Measurements from ENCODE around the gene PERM1. TPM values are rescaled to one million over a fixed set of nuclear protein-coding genes. Genes with fewer than 3 reads are reported as not detected.

Gene PERM1
- total RNA-seq, 1 experiment from 2014 or later = 0.81 TPM

- no peak overlapping the region for H3K4me3 ChIP-seq
- peaks cover 37% of the 10 kb centered on the region for H4K20me1 ChIP-seq (ENCODE audit: insufficient read depth)
- H3K27me3 ChIP-seq (ENCODE audit: insufficient read depth, low read depth) = no peaks in the 10 kb centered on the region
- peaks cover 9% of the 10 kb centered on the region for H3K4me1 ChIP-seq (replicated peaks; ENCODE audit: insufficient read depth)
- H3F3A ChIP-seq (ENCODE audit: insufficient read depth, low read depth) = no peaks in the 10 kb centered on the region
- no peak overlapping the region for H3K27ac ChIP-seq
- ChIA-PET CTCF (no interaction called here), POLR2A (ENCODE audit: unreplicated experiment) (no interaction called here)
- H3K9me2 ChIP-seq (ENCODE audit: insufficient read depth) = no peaks in the 10 kb centered on the region
- DNase-seq = no peak
- H2AFZ ChIP-seq = no peak overlapping the region
- no peaks in the 10 kb centered on the region for H3K9me3 ChIP-seq (ENCODE audit: insufficient read depth, low read depth)
- no TSS peak for BruUV-seq (replicated peaks)
- intact Hi-C loops (cut with micrococcal nuclease; ENCODE audit: unreplicated experiment) = no loop called here
- H3K4me2 ChIP-seq = no peak overlapping the region
- peaks cover 28% of the 10 kb centered on the region for H3K79me2 ChIP-seq (ENCODE audit: low read depth)
- TF ChIP-seq EZH2 (IDR thresholded peaks at IDR 0.05; ENCODE audit: low read depth) = no peak
- TF ChIP-seq, protein P1, sequence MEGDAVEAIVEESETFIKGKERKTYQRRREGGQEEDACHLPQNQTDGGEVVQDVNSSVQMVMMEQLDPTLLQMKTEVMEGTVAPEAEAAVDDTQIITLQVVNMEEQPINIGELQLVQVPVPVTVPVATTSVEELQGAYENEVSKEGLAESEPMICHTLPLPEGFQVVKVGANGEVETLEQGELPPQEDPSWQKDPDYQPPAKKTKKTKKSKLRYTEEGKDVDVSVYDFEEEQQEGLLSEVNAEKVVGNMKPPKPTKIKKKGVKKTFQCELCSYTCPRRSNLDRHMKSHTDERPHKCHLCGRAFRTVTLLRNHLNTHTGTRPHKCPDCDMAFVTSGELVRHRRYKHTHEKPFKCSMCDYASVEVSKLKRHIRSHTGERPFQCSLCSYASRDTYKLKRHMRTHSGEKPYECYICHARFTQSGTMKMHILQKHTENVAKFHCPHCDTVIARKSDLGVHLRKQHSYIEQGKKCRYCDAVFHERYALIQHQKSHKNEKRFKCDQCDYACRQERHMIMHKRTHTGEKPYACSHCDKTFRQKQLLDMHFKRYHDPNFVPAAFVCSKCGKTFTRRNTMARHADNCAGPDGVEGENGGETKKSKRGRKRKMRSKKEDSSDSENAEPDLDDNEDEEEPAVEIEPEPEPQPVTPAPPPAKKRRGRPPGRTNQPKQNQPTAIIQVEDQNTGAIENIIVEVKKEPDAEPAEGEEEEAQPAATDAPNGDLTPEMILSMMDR (conservative IDR thresholded peaks at IDR 0.05) = no peak
- 0 out of 2 replicates have a peak, but pooled peaks cover 11% of the 10 kb centered on the region for H3K36me3 ChIP-seq (ENCODE audit: low read depth)
These were observed 27.0 kb downstream of the PERM1 start for GRCh38 chr1:954927-955326.

DNA sequence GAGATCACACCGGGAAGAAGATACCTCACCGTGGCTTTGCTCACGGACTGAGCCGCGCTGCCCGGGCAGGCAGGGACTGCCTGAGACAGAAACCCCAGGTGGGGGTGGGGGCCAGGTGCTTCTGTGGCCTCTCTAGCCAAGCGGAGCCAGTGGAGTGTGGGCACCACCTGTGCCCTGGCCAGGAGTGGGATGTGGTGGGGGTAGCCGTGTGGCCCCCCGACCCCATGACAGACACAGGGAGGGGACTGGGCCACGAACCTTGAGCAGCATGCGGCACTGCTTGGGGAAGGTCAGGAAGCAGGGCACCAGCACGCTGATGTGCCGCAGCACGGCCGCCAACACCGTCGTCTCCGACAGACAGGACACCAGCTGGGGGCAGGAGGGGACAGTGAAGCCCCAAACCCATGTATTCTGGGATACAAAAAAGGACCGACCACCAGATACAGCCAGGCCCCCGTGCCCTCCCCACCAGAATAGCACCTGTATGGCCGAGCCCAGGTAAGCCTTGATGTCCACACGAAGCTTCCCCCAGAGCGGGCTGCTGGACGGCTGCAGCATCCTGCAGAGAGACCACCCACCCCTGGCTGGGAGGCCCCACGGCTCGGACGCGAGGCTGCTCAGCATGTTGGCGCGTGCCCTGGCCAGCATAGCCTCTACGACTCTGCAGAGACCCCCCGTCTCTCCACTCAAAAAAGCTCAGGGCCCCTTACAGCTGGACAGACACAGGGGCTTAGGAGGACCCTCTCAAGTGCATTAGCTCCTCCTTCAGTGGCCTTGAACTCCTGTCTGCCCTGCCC lies 28.2 kb downstream of the PERM1 start:
- intact Hi-C loops (cut with micrococcal nuclease; ENCODE audit: unreplicated experiment) = no loop called here
- no peaks in the 10 kb centered on the region for H3F3A ChIP-seq (ENCODE audit: insufficient read depth, low read depth)
- no TSS peak for BruUV-seq (replicated peaks)
- ChIA-PET CTCF (no interaction called here), POLR2A (ENCODE audit: unreplicated experiment) (no interaction called here)
- TF ChIP-seq, protein P1 (conservative IDR thresholded peaks at IDR 0.05) = no peak
- no peak for TF ChIP-seq EZH2 (IDR thresholded peaks at IDR 0.05; ENCODE audit: low read depth)
- no peak overlapping the region for H3K4me2 ChIP-seq
- H3K27ac ChIP-seq = no peak overlapping the region
- peaks cover 24% of the 10 kb centered on the region for H3K79me2 ChIP-seq (ENCODE audit: low read depth)
- no peaks in the 10 kb centered on the region for H3K27me3 ChIP-seq (ENCODE audit: insufficient read depth, low read depth)
- no peak overlapping the region for H3K4me3 ChIP-seq
- no peak for DNase-seq
- no peak overlapping the region for H2AFZ ChIP-seq
- peaks cover 37% of the 10 kb centered on the region for H4K20me1 ChIP-seq (ENCODE audit: insufficient read depth)
- peaks cover 9% of the 10 kb centered on the region for H3K4me1 ChIP-seq (replicated peaks; ENCODE audit: insufficient read depth)
- no peaks in the 10 kb centered on the region for H3K9me2 ChIP-seq (ENCODE audit: insufficient read depth)
- no peaks in the 10 kb centered on the region for H3K9me3 ChIP-seq (ENCODE audit: insufficient read depth, low read depth)
- H3K36me3 ChIP-seq (ENCODE audit: low read depth) = 0 out of 2 replicates have a peak, but pooled peaks cover 11% of the 10 kb centered on the region

- no peaks in the 10 kb centered on the region for H3K9me3 ChIP-seq (ENCODE audit: insufficient read depth, low read depth)
- peaks cover 34% of the 10 kb centered on the region for H4K20me1 ChIP-seq (ENCODE audit: insufficient read depth)
- BruUV-seq (replicated peaks) = no TSS peak
- no peak overlapping the region for H3K4me3 ChIP-seq
- H3K4me2 ChIP-seq = no peak overlapping the region
- intact Hi-C loops (cut with micrococcal nuclease; ENCODE audit: unreplicated experiment) = no loop called here
- H3F3A ChIP-seq (ENCODE audit: insufficient read depth, low read depth) = no peaks in the 10 kb centered on the region
- no peak for DNase-seq
- ChIA-PET CTCF (no interaction called here), POLR2A (ENCODE audit: unreplicated experiment) (no interaction called here)
- H3K27ac ChIP-seq = no peak overlapping the region
- H3K36me3 ChIP-seq (ENCODE audit: low read depth) = 0 out of 2 replicates have a peak, but pooled peaks cover 11% of the 10 kb centered on the region
- H3K4me1 ChIP-seq (replicated peaks; ENCODE audit: insufficient read depth) = peaks cover 3% of the 10 kb centered on the region
- H3K79me2 ChIP-seq (ENCODE audit: low read depth) = peaks cover 13% of the 10 kb centered on the region
- H3K27me3 ChIP-seq (ENCODE audit: insufficient read depth, low read depth) = no peaks in the 10 kb centered on the region
- TF ChIP-seq, protein P1 (conservative IDR thresholded peaks at IDR 0.05) = no peak
- no peak for TF ChIP-seq EZH2 (IDR thresholded peaks at IDR 0.05; ENCODE audit: low read depth)
- H2AFZ ChIP-seq = no peak overlapping the region
- H3K9me2 ChIP-seq (ENCODE audit: insufficient read depth) = no peaks in the 10 kb centered on the region
These were observed 29.3 kb downstream of the PERM1 start for GRCh38 chr1:952603-953002.
